HG02798 (cell line): ENCODE data around the gene TMEM117.

Experiments used
- ATAC-seq: cut with Tn5 transposase; IDR thresholded peaks from one replicate; pipeline ENCODE4 v1.9.1; 2021; ENCODE audit warnings: mild to moderate bottlenecking; ENCODE audit not compliant: unreplicated experiment, poor library complexity

Gene TMEM117

GRCh38 chr12:44405297-44405696 lies 569.4 kb downstream of the TMEM117 start:
- ATAC-seq = no peak

- no peak for ATAC-seq
These were observed 586.7 kb downstream of the TMEM117 start for GRCh38 chr12:44422559-44422958.

- no peak for ATAC-seq
These were observed 592.9 kb downstream of the TMEM117 start for GRCh38 chr12:44428825-44429224.

- peak; percentile 79 for ATAC-seq
These were observed 595.9 kb downstream of the TMEM117 start for GRCh38 chr12:44431647-44432343.

- ATAC-seq = peak; percentile 43
These were observed 597.8 kb downstream of the TMEM117 start for GRCh38 chr12:44433659-44434058.

- no peak for ATAC-seq
These were observed 600.9 kb downstream of the TMEM117 start for GRCh38 chr12:44436756-44437155.
